Liver (tissue), 3 donors: ENCODE results near the gene AKAP12.

Experiments used
- ATF3 ChIP-seq: IDR thresholded peaks from 2 replicates; pipeline ENCODE4 v1.6.1; 2016; ENCODE audit warnings: antibody characterized with exemption
- CTCF ChIP-seq: fragments of 150-350 bp; IDR thresholded peaks from 2 replicates; pipeline ENCODE4 v1.5.1; 2017; ENCODE audit warnings: improper control_type of control experiment, low read depth, low read length; ENCODE audit not compliant: missing input control
- EGR1 ChIP-seq, 2 donors: IDR thresholded peaks; 2 replicates each; pipeline ENCODE4 v1.6.1; 2016 to 2018; ENCODE audit warnings: antibody characterized with exemption in 2 of 2, low read depth in 2 of 2
- FOXA1 ChIP-seq: IDR thresholded peaks from 2 replicates; pipeline ENCODE4 v1.6.1; 2016; ENCODE audit warnings: antibody characterized with exemption
- HNF4G ChIP-seq: IDR thresholded peaks from 2 replicates; pipeline ENCODE4 v1.6.1; 2016; ENCODE audit warnings: antibody characterized with exemption
- REST ChIP-seq: IDR thresholded peaks from 2 replicates; pipeline ENCODE4 v1.6.1; 2016; ENCODE audit warnings: antibody characterized with exemption, mild to moderate bottlenecking
- RXRA ChIP-seq, 2 donors: IDR thresholded peaks; 2 replicates each; pipeline ENCODE4 v1.6.1; 2017 to 2018; ENCODE audit warnings: antibody characterized with exemption in 2 of 2, mild to moderate bottlenecking in 1 of 2
- SP1 ChIP-seq: IDR thresholded peaks from 2 replicates; pipeline ENCODE4 v1.6.1; 2018; ENCODE audit warnings: antibody characterized with exemption, mild to moderate bottlenecking
- YY1 ChIP-seq: IDR thresholded peaks from 2 replicates; pipeline ENCODE4 v1.6.1; 2016; ENCODE audit warnings: antibody characterized with exemption, mild to moderate bottlenecking
- donor health status: healthy.
- donor health status: healthy.

GRCh38 chr6:151385177-151385576 is 145.4 kb downstream of the AKAP12 start:
- no peak for TF ChIP-seq CTCF
- no peak for TF ChIP-seq FOXA1
- no peak for TF ChIP-seq EGR1 (IDR thresholded peaks at IDR 0.05; ENCODE audit: low read depth in 2 of 2)
- TF ChIP-seq RXRA (IDR thresholded peaks at IDR 0.05) = no peak
- TF ChIP-seq ATF3 = no peak
- TF ChIP-seq REST = no peak
- no peak for TF ChIP-seq YY1
- TF ChIP-seq SP1 = no peak
- TF ChIP-seq HNF4G = no peak
